Measurements from ENCODE around the gene PCARE. TPM values are rescaled to one million over a fixed set of nuclear protein-coding genes. Genes with fewer than 3 reads are reported as not detected.

The PCARE gene
- total and polyA plus RNA-seq, 2 of the 8 experiments (the other 6 are each of a cell fraction or from before 2014, with no cell fraction given) = not detected

GRCh38 chr2:29119211-29119610 is 44.9 kb upstream of the PCARE start:
- no peak for DNase-seq (ENCODE audit: low read depth in 1 of 2, low spot score in 2 of 2)
- Histone ChIP-seq H3K79me1 (ENCODE audit: low read depth, low read length) (no peaks in the 10 kb centered on the region), H3K18ac (ENCODE audit: extremely low read depth, low read length) (no peak overlapping the region), H3K4ac (replicated peaks; ENCODE audit: insufficient read length, low read depth, low read length) (no peak overlapping the region), H2BK15ac (ENCODE audit: low read length) (no peak overlapping the region), H3K14ac (ENCODE audit: insufficient read length) (no peak overlapping the region), H3K23ac (ENCODE audit: insufficient read length) (no peak overlapping the region), H2BK12ac (ENCODE audit: low read depth, low read length) (no peak overlapping the region), H3K4me2 (ENCODE audit: insufficient read depth in 1 of 2, low read depth in 2 of 2, low read length in 2 of 2) (no peak overlapping the region), H3K27ac (ENCODE audit: low read depth, low read length) (no peak overlapping the region), H4K8ac (ENCODE audit: extremely low read depth, insufficient read depth, low read length) (no peak overlapping the region), H3K23me2 (ENCODE audit: low read depth, low read length) (peaks cover 6% of the 10 kb centered on the region; the same call in 1 of the 2 replicates), H3K4me3 (ENCODE audit: extremely low read depth in 1 of 4, insufficient read depth in 2 of 4, low read depth in 3 of 4, low read length in 4 of 4) (no peak overlapping the region), H3K27me3 (replicated peaks in 1 of 4; ENCODE audit: control insufficient read depth in 3 of 4, extremely low read depth in 1 of 4, insufficient read depth in 3 of 4, low read length in 3 of 4) (peaks cover 27 to 31% (median 28%) of the 10 kb centered on the region in 4 experiments), H2AFZ (ENCODE audit: low read length) (no peak overlapping the region), H3K56ac (replicated peaks; ENCODE audit: insufficient read length, low read depth, low read length) (no peak overlapping the region), H3K36me3 (ENCODE audit: control insufficient read depth in 2 of 4, insufficient read depth in 4 of 4, low read length in 3 of 4) (no peaks in the 10 kb centered on the region; a peak in 1 of 8 replicates), H4K20me1 (replicated peaks in 1 of 2; ENCODE audit: control insufficient read depth in 1 of 2, insufficient read depth in 2 of 2, low read length in 2 of 2) (peaks cover 0 to 2% of the 10 kb centered on the region in 2 experiments), H2AK5ac (ENCODE audit: low read depth, low read length) (no peak overlapping the region), H4K91ac (replicated peaks; ENCODE audit: insufficient read length, low read length) (no peak overlapping the region), H4K5ac (ENCODE audit: insufficient read length, low read depth, low read length) (no peak overlapping the region), H3K4me1 (replicated peaks in 1 of 4; ENCODE audit: control insufficient read depth in 3 of 4, insufficient read depth in 4 of 4, low read length in 3 of 4) (peaks cover 0 to 5% (median 0%) of the 10 kb centered on the region in 4 experiments; a peak in 1 of 7 replicates), H2BK120ac (replicated peaks; ENCODE audit: low read depth, low read length) (no peak overlapping the region), H2BK20ac (ENCODE audit: low read length) (no peak overlapping the region), H3K9me3 (ENCODE audit: insufficient read depth in 2 of 2, low read depth in 1 of 2, low read length in 1 of 2) (no peaks in the 10 kb centered on the region), H3K79me2 (ENCODE audit: control insufficient read depth in 1 of 2, insufficient read depth in 2 of 2, low read length in 2 of 2) (no peaks in the 10 kb centered on the region), H3K9ac (replicated peaks in 1 of 4; ENCODE audit: extremely low read depth in 1 of 4, low read depth in 3 of 4, low read length in 3 of 4) (no peak overlapping the region), H2BK5ac (ENCODE audit: low read depth, low read length) (no peak overlapping the region)
- 55% methylated on average over 4 of the region's 4 CpGs; no CpG with 5 or more reads in 1 of the 2 experiments for WGBS, 2 experiments (ENCODE audit: extremely low coverage in 1 of 2, insufficient coverage in 1 of 2, insufficient read length in 1 of 2, insufficient replicate concordance in 2 of 2, low coverage in 1 of 2, low lambda C conversion rate in 2 of 2, missing lambda C conversion rate in 1 of 2)
- ChIA-PET CTCF (ENCODE audit: partially characterized antibody) (no interaction called here), POLR2A (ENCODE audit: partially characterized antibody) (no interaction called here)
- no peak for FAIRE-seq
- TF ChIP-seq KDM5A (IDR thresholded peaks at IDR 0.05; ENCODE audit: low read length) = no peak
- TF ChIP-seq BRCA1 (IDR thresholded peaks at IDR 0.05; ENCODE audit: low read depth, low read length) = no peak
- no peak for TF ChIP-seq HDAC6 (IDR thresholded peaks at IDR 0.05; ENCODE audit: low read depth, low read length)
- no peak for TF ChIP-seq TCF12 (IDR thresholded peaks at IDR 0.05; ENCODE audit: low read depth, low read length)

Data from H1 (cell line).